ENCODE measurements around the gene CDAN1. TPM values are rescaled to one million over a fixed set of nuclear protein-coding genes. Genes with fewer than 3 reads are reported as not detected.
A peak's percentile ranks its signal among the peaks of the same experiment; 100 is the strongest.

Gene CDAN1
- total RNA-seq, 4 donors from 2014 or later = 8.9 to 12.8 (median 11.3) TPM

DNA sequence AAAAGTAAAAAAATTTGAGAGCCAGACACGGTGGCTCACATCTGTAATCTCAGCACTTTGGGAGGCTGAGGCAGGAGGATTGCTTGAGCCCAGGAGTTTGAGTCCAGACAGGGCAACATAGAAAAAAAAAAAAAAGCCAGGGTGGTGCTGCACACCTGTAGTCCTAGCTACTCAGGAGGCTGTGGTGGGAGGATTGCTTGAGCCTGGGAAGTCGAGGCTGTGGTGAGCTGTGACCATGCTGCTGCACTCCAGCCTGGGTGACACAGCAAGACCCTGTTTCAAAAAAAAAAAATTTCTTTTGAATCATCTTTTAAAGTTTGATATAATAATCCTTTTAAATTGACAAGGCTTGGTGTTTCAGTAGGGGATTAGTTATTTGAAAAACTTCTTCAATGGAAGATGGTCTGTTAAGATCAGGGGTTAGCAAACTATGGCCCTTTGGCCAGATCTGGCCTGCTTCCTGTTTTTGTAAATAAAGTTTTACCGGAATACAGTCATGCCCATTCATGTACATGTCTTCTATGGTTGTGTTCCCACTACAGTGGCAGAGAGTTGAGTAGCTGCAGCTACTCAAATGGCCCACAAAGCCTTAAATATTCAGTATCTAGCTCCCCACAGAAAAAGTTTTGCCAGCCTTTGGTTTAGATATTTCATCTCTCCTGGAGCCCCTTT is 28.9 kb downstream of the CDAN1 start:
- peaks cover 0 to 36% (median 26%) of the 10 kb centered on the region in 4 donors for H3K4me1 ChIP-seq
- no peak overlapping the region for H3K4me3 ChIP-seq
- H3K27me3 ChIP-seq = no peaks in the 10 kb centered on the region
- H3K36me3 ChIP-seq = peaks cover 0 to 29% (median 5%) of the 10 kb centered on the region in 4 donors
- TF ChIP-seq CTCF (IDR thresholded peaks at IDR 0.05) (no peak), POLR2A (IDR thresholded peaks at IDR 0.05; ENCODE audit: low read depth) (no peak), EP300 (IDR thresholded peaks at IDR 0.05) (no peak), POLR2AphosphoS5 (IDR thresholded peaks at IDR 0.05) (no peak)
- no peaks in the 10 kb centered on the region for H3K9me3 ChIP-seq
- no peak for DNase-seq (ENCODE audit: extremely low spot score)
- peak overlapping the region; percentile 7 to 46 (median 19) for H3K27ac ChIP-seq (replicated peaks in 1 of 4)
- 79% methylated on average over 3 of the region's 3 CpGs for WGBS
- intact Hi-C loops (cut with DNase I) = no loop called here

- TF ChIP-seq CTCF (IDR thresholded peaks at IDR 0.05) (no peak), EP300 (IDR thresholded peaks at IDR 0.05) (no peak), POLR2A (IDR thresholded peaks at IDR 0.05; ENCODE audit: low read depth) (no peak), POLR2AphosphoS5 (IDR thresholded peaks at IDR 0.05) (no peak)
- Histone ChIP-seq H3K27ac (replicated peaks in 1 of 4) (peak overlapping the region in 3 of 4 donors; percentile 7 to 46 (median 28)), H3K4me1 (peaks cover 0 to 36% (median 26%) of the 10 kb centered on the region in 4 donors), H3K27me3 (no peaks in the 10 kb centered on the region), H3K4me3 (no peak overlapping the region), H3K9me3 (no peaks in the 10 kb centered on the region), H3K36me3 (peaks cover 0 to 39% (median 9%) of the 10 kb centered on the region in 4 donors)
- DNase-seq (ENCODE audit: extremely low spot score) = no peak
- 43% methylated on average over 2 of the region's 2 CpGs for WGBS
- intact Hi-C loops (cut with DNase I) = no loop called here
These were observed 29.9 kb downstream of the CDAN1 start for GRCh38 chr15:42707068-42707467.

DNA sequence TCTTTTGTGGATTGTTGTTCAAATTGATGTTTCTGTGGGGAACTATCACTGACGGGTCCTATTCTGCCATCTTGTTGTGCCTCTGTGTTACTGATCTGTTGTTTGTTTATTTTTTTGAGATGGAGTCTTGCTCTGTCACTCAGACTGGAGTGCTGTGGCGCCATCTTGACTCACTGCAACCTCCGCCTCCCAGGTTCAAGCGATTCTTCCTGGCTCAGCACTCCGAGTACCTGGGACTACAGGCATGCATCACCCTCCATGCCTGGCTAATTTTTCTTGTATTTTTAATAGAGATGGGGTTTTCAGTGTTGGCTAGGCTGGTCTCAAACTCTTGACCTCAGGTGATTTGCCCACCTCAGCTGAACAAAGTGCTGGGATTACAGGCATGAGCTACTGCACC is 31.6 kb downstream of the CDAN1 start:
- Histone ChIP-seq H3K4me1 (peaks cover 0 to 27% (median 23%) of the 10 kb centered on the region in 4 donors), H3K4me3 (no peak overlapping the region), H3K27me3 (no peaks in the 10 kb centered on the region), H3K36me3 (peaks cover 0 to 50% (median 15%) of the 10 kb centered on the region in 4 donors), H3K9me3 (peaks cover 0 to 8% (median 0%) of the 10 kb centered on the region in 4 donors), H3K27ac (replicated peaks in 1 of 4) (no peak overlapping the region)
- 95% methylated on average over 5 of the region's 5 CpGs for WGBS
- intact Hi-C loops (cut with DNase I) = loop anchor here (2.0 kb wide), 1 partner anchor 221 kb away; no protein-coding TSS in a partner anchor
- TF ChIP-seq CTCF (IDR thresholded peaks at IDR 0.05) (no peak), EP300 (IDR thresholded peaks at IDR 0.05) (no peak), POLR2AphosphoS5 (IDR thresholded peaks at IDR 0.05) (no peak), POLR2A (IDR thresholded peaks at IDR 0.05; ENCODE audit: low read depth) (no peak)
- DNase-seq (ENCODE audit: extremely low spot score) = no peak

DNA sequence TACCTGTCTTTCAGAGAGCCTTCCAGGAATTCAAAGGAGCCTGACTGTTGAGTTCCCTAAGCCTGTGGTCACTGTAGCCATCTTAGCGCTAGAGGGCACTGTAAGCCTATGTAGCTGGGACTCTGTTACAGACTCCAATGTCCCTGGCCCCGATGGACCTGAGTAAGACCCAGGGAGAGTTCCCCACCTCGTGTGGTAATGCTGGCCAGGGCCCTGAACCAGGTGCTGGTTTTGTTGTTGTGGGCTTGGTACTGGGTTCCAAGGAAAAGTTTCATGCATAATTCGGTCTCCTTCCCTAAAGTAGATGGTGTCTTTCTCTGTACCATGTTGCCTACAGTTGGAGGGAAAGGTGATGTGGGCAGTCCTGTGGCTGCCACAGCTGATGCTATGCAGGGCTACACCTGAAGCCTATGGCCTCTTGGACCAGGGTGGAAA is 32.4 kb downstream of the CDAN1 start:
- peaks cover 0 to 8% (median 0%) of the 10 kb centered on the region in 4 donors for H3K9me3 ChIP-seq
- no peak for DNase-seq (ENCODE audit: extremely low spot score)
- WGBS = 33% methylated on average over 4 of the region's 4 CpGs
- peaks cover 0 to 27% (median 23%) of the 10 kb centered on the region in 4 donors for H3K4me1 ChIP-seq
- peak overlapping the region in 2 of 4 donors; percentile 1 to 17 for H3K27ac ChIP-seq (replicated peaks in 1 of 4)
- intact Hi-C loops (cut with DNase I) = loop anchor here (2.0 kb wide), 1 partner anchor 222 kb away; no protein-coding TSS in a partner anchor
- H3K27me3 ChIP-seq = no peaks in the 10 kb centered on the region
- peaks cover 0 to 58% (median 22%) of the 10 kb centered on the region in 4 donors for H3K36me3 ChIP-seq
- no peak overlapping the region for H3K4me3 ChIP-seq
- peak; percentile 65 to 88 (median 81) for TF ChIP-seq CTCF (IDR thresholded peaks at IDR 0.05)
- TF ChIP-seq POLR2AphosphoS5 (IDR thresholded peaks at IDR 0.05) = no peak
